Measurements from ENCODE around the gene GPAT2. TPM values are rescaled to one million over a fixed set of nuclear protein-coding genes. Genes with fewer than 3 reads are reported as not detected.
"Not testable (repeated sequence)": the region's sequence is repeated elsewhere in the genome, so short reads cannot be mapped to it uniquely, and the experiment has no call there.

Gene GPAT2
- total and polyA plus RNA-seq, 4 donors: 0.79 to 3.4 (median 1.9) TPM

DNA sequence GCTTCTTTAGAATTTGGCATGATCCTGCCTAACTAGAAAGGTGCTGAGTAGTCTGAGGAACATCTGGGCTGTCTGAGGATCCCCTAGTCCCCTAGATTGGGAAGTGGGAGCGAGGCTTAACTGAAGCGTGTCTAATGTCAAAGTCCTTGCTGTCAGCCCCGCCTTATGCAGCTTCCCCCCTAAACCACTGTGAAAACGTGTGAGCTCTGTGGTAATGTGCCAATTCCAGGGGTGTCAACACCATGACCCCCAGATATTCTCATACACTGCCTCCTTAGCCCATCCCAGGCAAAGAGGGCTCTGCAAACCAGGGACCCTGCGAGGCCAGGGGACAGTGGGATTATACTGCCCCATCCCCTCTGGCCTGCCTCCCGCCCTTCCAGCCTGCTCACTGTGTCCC lies 21.1 kb upstream of the GPAT2 start:
- not testable (repeated sequence) for H3K27ac ChIP-seq (ENCODE audit: low read depth, low read length); H3K4me1 ChIP-seq (ENCODE audit: control insufficient read depth, insufficient read depth, low read length); H3K4me3 ChIP-seq (ENCODE audit: low read depth, low read length); H3K9me3 ChIP-seq (ENCODE audit: control insufficient read depth, insufficient read depth, low read length); DNase-seq (ENCODE audit: low read depth in 4 of 6, low spot score in 6 of 6); H3K36me3 ChIP-seq (ENCODE audit: control insufficient read depth, insufficient read depth, low read length); H3K27me3 ChIP-seq (ENCODE audit: control insufficient read depth, insufficient read depth, low read length)
- WGBS (ENCODE audit: insufficient coverage): no CpG with 5 or more reads among the region's 6 CpGs

DNA sequence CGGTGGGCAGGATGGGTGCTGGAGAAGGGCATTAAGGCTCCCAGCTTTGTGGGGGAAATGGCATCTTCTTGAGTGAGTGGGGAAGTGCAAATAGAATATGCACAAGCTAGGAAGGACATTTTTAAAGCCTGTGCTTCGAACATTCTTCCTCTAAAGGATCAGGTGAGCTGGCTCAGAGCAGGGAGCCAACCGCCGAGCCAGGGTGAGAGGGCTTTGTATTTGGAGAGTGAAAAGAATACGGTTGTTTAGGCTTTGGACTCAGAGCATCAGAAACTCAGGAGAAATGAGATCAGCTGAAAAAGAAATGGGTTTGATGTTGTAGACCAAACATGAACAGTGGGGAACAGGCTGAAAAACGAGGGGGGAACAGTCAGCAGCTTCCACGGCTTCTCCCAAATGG lies 19.8 kb upstream of the GPAT2 start:
- DNase-seq (ENCODE audit: low read depth in 4 of 6, low spot score in 6 of 6): not testable (repeated sequence)
- whole genome bisulfite sequencing (ENCODE audit: insufficient coverage): no CpG with 5 or more reads among the region's 7 CpGs

DNA sequence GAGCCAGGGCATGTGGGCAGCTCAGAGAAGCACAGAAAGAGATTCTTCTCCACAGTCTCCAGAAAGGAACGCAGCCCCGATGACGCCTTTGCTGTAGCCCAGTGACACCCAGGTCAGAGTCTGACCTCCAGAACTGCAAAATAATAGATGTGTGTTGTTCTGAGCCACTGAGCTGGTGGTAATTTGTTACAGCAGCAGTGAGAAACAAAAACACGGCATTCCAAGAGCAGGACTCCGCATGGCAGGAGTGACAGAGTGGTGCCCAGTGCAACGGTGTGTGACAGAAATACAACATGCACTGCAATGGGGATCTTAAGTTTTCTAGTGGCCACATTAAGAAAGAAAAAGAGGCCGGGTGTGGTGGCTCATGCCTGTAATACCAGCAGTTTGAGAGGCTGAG lies 18.7 kb upstream of the GPAT2 start:
- not testable (repeated sequence) for H3K27me3 ChIP-seq (ENCODE audit: control insufficient read depth, insufficient read depth, low read length); DNase-seq (ENCODE audit: low read depth in 4 of 6, low spot score in 6 of 6); H3K27ac ChIP-seq (ENCODE audit: low read depth, low read length); H3K4me1 ChIP-seq (ENCODE audit: control insufficient read depth, insufficient read depth, low read length); H3K36me3 ChIP-seq (ENCODE audit: control insufficient read depth, insufficient read depth, low read length); H3K9me3 ChIP-seq (ENCODE audit: control insufficient read depth, insufficient read depth, low read length); H3K4me3 ChIP-seq (ENCODE audit: low read depth, low read length)
- no CpG with 5 or more reads among the region's 7 CpGs for WGBS (ENCODE audit: insufficient coverage)

More for the DNA sequence above, 19.8 kb upstream of the GPAT2 start:
- H3K27ac ChIP-seq (ENCODE audit: low read depth, low read length); H3K9me3 ChIP-seq (ENCODE audit: control insufficient read depth, insufficient read depth, low read length); H3K27me3 ChIP-seq (ENCODE audit: control insufficient read depth, insufficient read depth, low read length); H3K4me1 ChIP-seq (ENCODE audit: control insufficient read depth, insufficient read depth, low read length); H3K36me3 ChIP-seq (ENCODE audit: control insufficient read depth, insufficient read depth, low read length); H3K4me3 ChIP-seq (ENCODE audit: low read depth, low read length): not testable (repeated sequence)

DNA sequence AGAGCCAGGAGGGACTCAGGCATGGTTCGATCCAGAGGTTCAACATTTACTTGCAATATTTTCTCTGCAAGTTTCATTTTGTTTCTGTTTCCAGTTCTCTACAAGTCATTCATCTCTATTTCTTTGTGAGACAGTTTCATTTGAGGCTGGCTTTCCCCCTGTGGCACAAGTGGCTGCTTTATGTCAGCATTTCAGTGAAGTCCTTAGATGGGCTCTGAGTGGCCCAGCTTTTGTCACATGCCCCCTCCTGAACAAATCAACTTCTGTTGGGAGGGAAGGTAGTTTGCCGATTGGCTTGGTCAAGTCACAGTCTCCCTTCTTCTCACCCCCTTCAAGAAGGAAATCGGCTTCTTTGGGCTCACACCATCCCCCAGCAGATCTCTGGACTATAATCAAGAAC lies 17.9 kb upstream of the GPAT2 start:
- H3K27ac ChIP-seq (ENCODE audit: low read depth, low read length); H3K27me3 ChIP-seq (ENCODE audit: control insufficient read depth, insufficient read depth, low read length); H3K36me3 ChIP-seq (ENCODE audit: control insufficient read depth, insufficient read depth, low read length); H3K4me3 ChIP-seq (ENCODE audit: low read depth, low read length); DNase-seq (ENCODE audit: low read depth in 4 of 6, low spot score in 6 of 6); H3K9me3 ChIP-seq (ENCODE audit: control insufficient read depth, insufficient read depth, low read length); H3K4me1 ChIP-seq (ENCODE audit: control insufficient read depth, insufficient read depth, low read length): not testable (repeated sequence)
- WGBS (ENCODE audit: insufficient coverage): no CpG with 5 or more reads among the region's 3 CpGs

DNA sequence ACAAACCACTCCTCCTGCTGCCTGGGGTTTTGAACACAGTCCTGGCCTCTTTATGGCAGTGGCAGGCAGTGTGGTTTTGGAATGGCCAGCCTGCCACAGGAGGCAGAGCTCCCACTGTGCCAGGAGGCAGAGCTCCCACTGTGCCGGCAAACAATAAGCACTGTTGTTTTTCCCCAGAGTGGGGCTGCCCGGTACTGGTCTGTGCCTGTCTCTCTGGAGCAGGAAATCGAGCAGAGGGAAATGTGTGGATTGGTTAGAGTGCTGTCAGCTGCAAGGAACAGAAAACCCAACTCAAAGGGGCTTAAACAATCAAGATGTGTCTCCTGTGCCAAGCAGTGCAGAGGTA lies 15.2 kb upstream of the GPAT2 start:
- H3K36me3 ChIP-seq (ENCODE audit: control insufficient read depth, insufficient read depth, low read length); H3K4me1 ChIP-seq (ENCODE audit: control insufficient read depth, insufficient read depth, low read length); H3K9me3 ChIP-seq (ENCODE audit: control insufficient read depth, insufficient read depth, low read length); H3K27ac ChIP-seq (ENCODE audit: low read depth, low read length); DNase-seq (ENCODE audit: low read depth in 4 of 6, low spot score in 6 of 6); H3K4me3 ChIP-seq (ENCODE audit: low read depth, low read length); H3K27me3 ChIP-seq (ENCODE audit: control insufficient read depth, insufficient read depth, low read length): not testable (repeated sequence)
- WGBS (ENCODE audit: insufficient coverage): no CpG with 5 or more reads among the region's 3 CpGs

DNA sequence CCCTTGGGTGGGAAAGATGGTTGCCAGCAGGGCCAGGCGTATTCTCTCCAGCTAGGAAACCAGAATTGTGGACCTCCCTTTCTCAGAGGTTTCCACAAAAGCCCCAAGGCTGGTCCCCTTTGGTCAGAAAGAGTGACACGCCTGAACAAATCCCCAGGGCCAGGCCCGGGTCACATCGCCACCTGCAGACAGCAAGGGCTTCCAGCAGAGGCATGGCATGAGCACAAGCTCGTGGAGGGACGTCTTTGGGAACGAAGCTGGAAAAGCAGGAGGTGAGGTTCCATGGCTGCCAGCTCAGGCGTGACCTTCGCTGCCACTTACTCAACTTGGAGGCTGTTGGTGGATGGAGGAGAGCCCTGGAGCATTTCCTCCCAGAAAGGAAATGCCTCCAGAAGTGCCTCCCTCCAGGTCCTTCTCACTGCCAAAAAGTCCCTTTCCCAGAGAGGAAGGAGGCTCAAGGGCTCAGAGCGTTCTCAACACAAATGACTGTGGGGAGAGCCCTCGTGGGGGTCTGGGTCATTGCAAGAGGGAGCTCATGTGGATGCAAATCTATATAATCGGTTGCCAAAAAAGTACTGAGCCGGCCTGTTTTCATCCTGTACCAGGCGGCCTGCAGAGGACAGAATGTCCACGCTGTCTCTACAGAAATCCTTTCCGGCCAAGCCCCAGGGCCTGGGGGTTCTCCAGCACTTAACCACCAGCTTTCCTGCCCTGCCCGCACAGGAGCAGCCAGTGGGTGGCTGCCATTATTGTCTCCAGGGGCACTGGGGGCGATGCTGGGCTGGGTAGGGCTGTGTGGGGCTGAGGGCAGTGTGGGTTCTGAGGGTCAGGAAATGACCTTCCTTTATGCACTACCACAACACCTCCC lies 14.6 kb upstream of the GPAT2 start:
- H3K4me3 ChIP-seq (ENCODE audit: low read depth, low read length); H3K27ac ChIP-seq (ENCODE audit: low read depth, low read length); H3K4me1 ChIP-seq (ENCODE audit: control insufficient read depth, insufficient read depth, low read length); H3K36me3 ChIP-seq (ENCODE audit: control insufficient read depth, insufficient read depth, low read length); DNase-seq (ENCODE audit: low read depth in 4 of 6, low spot score in 6 of 6); H3K9me3 ChIP-seq (ENCODE audit: control insufficient read depth, insufficient read depth, low read length); H3K27me3 ChIP-seq (ENCODE audit: control insufficient read depth, insufficient read depth, low read length): not testable (repeated sequence)
- WGBS (ENCODE audit: insufficient coverage): no CpG with 5 or more reads among the region's 18 CpGs

DNA sequence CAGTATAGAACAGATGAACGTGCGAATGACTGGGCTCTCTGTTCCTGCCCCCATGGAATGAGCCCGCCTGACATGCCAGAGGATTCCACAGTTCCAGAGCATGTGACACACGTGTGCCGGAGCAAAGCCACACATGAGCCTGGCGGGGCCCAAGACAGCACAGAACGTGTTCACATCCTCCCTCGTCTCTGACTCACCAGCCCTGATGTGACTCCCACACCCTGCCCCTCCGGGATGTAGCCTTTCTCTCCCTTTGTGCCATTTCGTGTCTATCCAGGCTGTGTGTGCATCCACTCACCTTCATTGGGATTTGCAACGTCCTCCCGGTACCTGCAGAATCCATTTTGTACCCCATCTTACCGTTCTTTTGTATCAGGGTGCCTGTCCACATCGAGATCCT lies 838 bp upstream of the GPAT2 start:
- no CpG with 5 or more reads among the region's 14 CpGs for WGBS (ENCODE audit: insufficient coverage)

DNA sequence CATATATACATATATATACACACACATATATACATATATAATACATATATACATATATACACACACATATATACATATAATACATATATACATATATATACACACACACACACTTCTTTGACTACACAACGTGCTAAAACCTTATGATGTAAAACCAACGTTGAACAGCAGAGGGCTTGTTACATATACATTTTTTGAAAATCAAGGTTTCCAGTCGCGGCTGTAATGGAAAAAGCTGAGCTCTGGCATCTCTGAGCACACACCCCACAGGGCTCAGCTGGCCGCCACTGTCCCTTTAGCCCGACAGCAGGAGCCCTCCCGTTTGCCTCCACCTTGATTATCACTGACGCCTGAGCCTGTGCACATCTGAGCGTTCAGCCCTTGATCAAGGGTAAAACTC lies 719 bp downstream of the GPAT2 start:
- H3K36me3 ChIP-seq (ENCODE audit: control insufficient read depth, insufficient read depth, low read length); DNase-seq (ENCODE audit: low read depth in 4 of 6, low spot score in 6 of 6); H3K4me1 ChIP-seq (ENCODE audit: control insufficient read depth, insufficient read depth, low read length); H3K27me3 ChIP-seq (ENCODE audit: control insufficient read depth, insufficient read depth, low read length); H3K27ac ChIP-seq (ENCODE audit: low read depth, low read length); H3K9me3 ChIP-seq (ENCODE audit: control insufficient read depth, insufficient read depth, low read length); H3K4me3 ChIP-seq (ENCODE audit: low read depth, low read length): not testable (repeated sequence)
- WGBS (ENCODE audit: insufficient coverage): no CpG with 5 or more reads among the region's 9 CpGs

More for the DNA sequence above, 838 bp upstream of the GPAT2 start:
- H3K27ac ChIP-seq (ENCODE audit: low read depth, low read length); H3K4me3 ChIP-seq (ENCODE audit: low read depth, low read length); H3K4me1 ChIP-seq (ENCODE audit: control insufficient read depth, insufficient read depth, low read length); H3K9me3 ChIP-seq (ENCODE audit: control insufficient read depth, insufficient read depth, low read length); H3K27me3 ChIP-seq (ENCODE audit: control insufficient read depth, insufficient read depth, low read length); H3K36me3 ChIP-seq (ENCODE audit: control insufficient read depth, insufficient read depth, low read length); DNase-seq (ENCODE audit: low read depth in 4 of 6, low spot score in 6 of 6): not testable (repeated sequence)

DNA sequence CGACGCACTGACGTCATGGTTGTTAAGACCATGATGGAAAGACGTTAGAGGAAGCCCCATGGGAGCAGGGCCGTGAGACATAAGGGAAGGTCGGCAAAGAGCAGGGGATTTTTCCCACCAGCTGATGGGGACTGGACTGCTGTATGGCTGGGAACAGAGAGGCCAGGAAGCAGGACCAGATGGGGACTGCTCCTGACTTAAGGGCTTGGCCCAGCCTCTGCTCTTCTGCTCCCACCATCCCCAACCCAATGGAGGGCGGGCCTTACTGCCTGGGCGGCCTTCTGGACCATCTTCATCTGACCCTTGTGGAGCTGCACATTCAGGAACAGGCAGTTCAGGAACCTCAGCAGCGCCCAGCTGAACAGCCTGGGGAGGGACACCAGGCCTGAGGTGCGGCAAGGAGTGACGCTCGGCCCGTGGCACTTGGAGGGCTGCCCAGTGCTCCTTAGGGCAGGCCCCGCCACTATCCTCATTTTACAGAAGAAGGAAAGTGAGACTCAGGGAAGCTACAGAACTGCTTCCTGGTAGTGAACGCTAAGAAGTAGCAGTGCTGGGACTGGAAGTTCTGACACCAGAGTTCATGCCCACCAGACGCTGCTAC lies 6.9 kb downstream of the GPAT2 start:
- H3K27me3 ChIP-seq (ENCODE audit: control insufficient read depth, insufficient read depth, low read length); H3K9me3 ChIP-seq (ENCODE audit: control insufficient read depth, insufficient read depth, low read length); DNase-seq (ENCODE audit: low read depth in 4 of 6, low spot score in 6 of 6); H3K36me3 ChIP-seq (ENCODE audit: control insufficient read depth, insufficient read depth, low read length); H3K27ac ChIP-seq (ENCODE audit: low read depth, low read length); H3K4me3 ChIP-seq (ENCODE audit: low read depth, low read length); H3K4me1 ChIP-seq (ENCODE audit: control insufficient read depth, insufficient read depth, low read length): not testable (repeated sequence)
- no CpG with 5 or more reads among the region's 16 CpGs for WGBS (ENCODE audit: insufficient coverage)

DNA sequence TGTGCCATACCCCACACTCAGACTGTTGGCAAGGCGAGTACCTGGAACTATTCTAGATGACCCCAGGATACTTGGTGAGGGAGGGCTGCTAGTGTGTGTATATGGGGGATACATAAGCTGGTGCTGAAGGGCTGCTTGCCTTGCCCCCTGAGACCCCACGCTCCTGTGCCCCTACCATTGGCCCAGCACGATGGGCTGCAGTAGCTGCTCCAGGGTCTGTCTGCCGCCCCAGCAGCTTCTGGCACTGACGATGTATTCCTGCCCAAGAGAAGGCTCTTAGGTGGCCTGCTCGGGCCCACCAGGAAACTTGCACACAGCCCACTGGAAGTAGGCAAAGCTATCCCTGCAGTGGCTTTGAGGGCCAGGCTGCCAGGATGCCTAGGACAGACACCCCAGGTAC lies 9.0 kb downstream of the GPAT2 start:
- DNase-seq (ENCODE audit: low read depth in 4 of 6, low spot score in 6 of 6); H3K36me3 ChIP-seq (ENCODE audit: control insufficient read depth, insufficient read depth, low read length); H3K9me3 ChIP-seq (ENCODE audit: control insufficient read depth, insufficient read depth, low read length); H3K4me1 ChIP-seq (ENCODE audit: control insufficient read depth, insufficient read depth, low read length); H3K4me3 ChIP-seq (ENCODE audit: low read depth, low read length); H3K27me3 ChIP-seq (ENCODE audit: control insufficient read depth, insufficient read depth, low read length); H3K27ac ChIP-seq (ENCODE audit: low read depth, low read length): not testable (repeated sequence)
- 60% methylated on average over 1 of the region's 6 CpGs for WGBS (ENCODE audit: insufficient coverage)

Data from spinal cord (tissue), 10 donors.